NCI-H748 (cell line): ENCODE results near the gene F8.

Source experiments
- DNase-seq: peaks from one replicate; lab custom pipeline; 2025; ENCODE audit not compliant: unreplicated experiment; lab: John Stamatoyannopoulos, UW

Gene F8

GRCh38 chrX:155022585-155022984 is at the start of gene F8:
Gene F8 (minus strand): TSS chrX:155022723. CDS start chrX:155022552, 171 bp downstream.
- no peak for DNase-seq

- peak; percentile 45 for DNase-seq
Observed at GRCh38 chrX:155071694-155072280, 49.3 kb upstream of the F8 start.

- peak; percentile 93 for DNase-seq
Observed at GRCh38 chrX:155070975-155071693, 48.6 kb upstream of the F8 start, which contains the start of the genes BRCC3, CMC4 and MTCP1. Gene BRCC3 (plus strand): TSS chrX:155071508. CDS start chrX:155071528, 20 bp downstream. Gene CMC4 (minus strand): TSS chrX:155071136. CDS start chrX:155064023, 7,113 bp downstream. Gene MTCP1 (minus strand): TSS chrX:155071136. CDS start chrX:155066010, 5,126 bp downstream.

- peak; percentile 64 for DNase-seq
Observed at GRCh38 chrX:155070663-155070974, 48.1 kb upstream of the F8 start.

- DNase-seq: peak; percentile 14
Observed at GRCh38 chrX:155070038-155070437, 47.5 kb upstream of the F8 start.

GRCh38 chrX:155069414-155069813 is 46.9 kb upstream of the F8 start:
- DNase-seq: no peak

GRCh38 chrX:155068165-155068564 is 45.6 kb upstream of the F8 start:
- no peak for DNase-seq

- DNase-seq: no peak
Observed at GRCh38 chrX:155065035-155065734, 42.7 kb upstream of the F8 start.

GRCh38 chrX:155061760-155062159 is 39.2 kb upstream of the F8 start:
- DNase-seq: no peak

GRCh38 chrX:155056877-155057792 is 34.6 kb upstream of the F8 start:
- DNase-seq: peak; percentile 67

- DNase-seq: no peak
Observed at GRCh38 chrX:155056471-155056870, 33.9 kb upstream of the F8 start.

GRCh38 chrX:155055494-155055893 is 33.0 kb upstream of the F8 start:
- DNase-seq: no peak

- DNase-seq: no peak
Observed at GRCh38 chrX:155054255-155054654, 31.7 kb upstream of the F8 start.

GRCh38 chrX:155053656-155054055 is 31.1 kb upstream of the F8 start:
- no peak for DNase-seq

- DNase-seq: no peak
Observed at GRCh38 chrX:155052738-155053498, 30.4 kb upstream of the F8 start.

- DNase-seq: peak; percentile 55
Observed at GRCh38 chrX:155048977-155049619, 26.6 kb upstream of the F8 start.

- DNase-seq: no peak
Observed at GRCh38 chrX:155046811-155047528, 24.4 kb upstream of the F8 start.

GRCh38 chrX:155046129-155046810 is 23.7 kb upstream of the F8 start:
- DNase-seq: no peak

GRCh38 chrX:155035688-155036087 is 13.2 kb upstream of the F8 start:
- DNase-seq: no peak
